Glutamatergic neuron (in vitro differentiated cells): ENCODE results near the gene CNOT3. TPM values are rescaled to one million over a fixed set of nuclear protein-coding genes. Genes with fewer than 3 reads are reported as not detected.
A peak's percentile ranks its signal among the peaks of the same experiment; 100 is the strongest.
"Not testable (repeated sequence)": the region's sequence is repeated elsewhere in the genome, so short reads cannot be mapped to it uniquely, and the experiment has no call there.

Experiments used
- DNase-seq: peaks from one replicate; pipeline ENCODE4 v3.0.0; 2022
- H3K27ac Mint-ChIP-seq: one replicate; pipeline ENCODE4 v1.8.0; 2020; ENCODE audit warnings: mild to moderate bottlenecking, mixed read lengths, inconsistent platforms; ENCODE audit not compliant: unreplicated experiment
- H3K27me3 Mint-ChIP-seq: one replicate; pipeline ENCODE4 v1.8.0; 2020; ENCODE audit warnings: mild to moderate bottlenecking, moderate library complexity, mixed read lengths, inconsistent platforms; ENCODE audit not compliant: unreplicated experiment
- H3K36me3 Mint-ChIP-seq: one replicate; pipeline ENCODE4 v1.8.0; 2020; ENCODE audit warnings: mild to moderate bottlenecking, mixed read lengths, inconsistent platforms; ENCODE audit not compliant: unreplicated experiment
- H3K4me1 Mint-ChIP-seq: one replicate; pipeline ENCODE4 v1.8.0; 2020; ENCODE audit warnings: mild to moderate bottlenecking, low read depth, mixed read lengths, inconsistent platforms; ENCODE audit not compliant: unreplicated experiment
- H3K4me3 Mint-ChIP-seq: one replicate; pipeline ENCODE4 v1.8.0; 2020; ENCODE audit warnings: mild to moderate bottlenecking, mixed read lengths, inconsistent platforms; ENCODE audit not compliant: unreplicated experiment
- H3K9me3 Mint-ChIP-seq: one replicate; pipeline ENCODE4 v1.8.0; 2020; ENCODE audit warnings: mild to moderate bottlenecking, moderate library complexity, mixed read lengths, inconsistent platforms; ENCODE audit not compliant: unreplicated experiment
- total RNA-seq: library from RNA; stranded (reverse); fragmentation: NEBNext Ultra II Directional; extraction: Animal tissue kit (Norgen Biotek cat#: 25700); gene quantifications from one replicate; pipeline ENCODE4 v1.2.1, GENCODE V29; 2021; ENCODE audit not compliant: unreplicated experiment
- TF ChIP-seq, protein P1 (sequence below): fragments of 200-600 bp; sonication (generic); IDR thresholded peaks from one replicate; pipeline ENCODE4 v1.5.0; 2021; ENCODE audit not compliant: partially characterized antibody, unreplicated experiment

Gene CNOT3
- total RNA-seq, 1 donor from 2014 or later, result 56.9 TPM

- no peak for DNase-seq
- H3K27ac Mint-ChIP-seq, result no peak overlapping the region
- TF ChIP-seq, protein P1, sequence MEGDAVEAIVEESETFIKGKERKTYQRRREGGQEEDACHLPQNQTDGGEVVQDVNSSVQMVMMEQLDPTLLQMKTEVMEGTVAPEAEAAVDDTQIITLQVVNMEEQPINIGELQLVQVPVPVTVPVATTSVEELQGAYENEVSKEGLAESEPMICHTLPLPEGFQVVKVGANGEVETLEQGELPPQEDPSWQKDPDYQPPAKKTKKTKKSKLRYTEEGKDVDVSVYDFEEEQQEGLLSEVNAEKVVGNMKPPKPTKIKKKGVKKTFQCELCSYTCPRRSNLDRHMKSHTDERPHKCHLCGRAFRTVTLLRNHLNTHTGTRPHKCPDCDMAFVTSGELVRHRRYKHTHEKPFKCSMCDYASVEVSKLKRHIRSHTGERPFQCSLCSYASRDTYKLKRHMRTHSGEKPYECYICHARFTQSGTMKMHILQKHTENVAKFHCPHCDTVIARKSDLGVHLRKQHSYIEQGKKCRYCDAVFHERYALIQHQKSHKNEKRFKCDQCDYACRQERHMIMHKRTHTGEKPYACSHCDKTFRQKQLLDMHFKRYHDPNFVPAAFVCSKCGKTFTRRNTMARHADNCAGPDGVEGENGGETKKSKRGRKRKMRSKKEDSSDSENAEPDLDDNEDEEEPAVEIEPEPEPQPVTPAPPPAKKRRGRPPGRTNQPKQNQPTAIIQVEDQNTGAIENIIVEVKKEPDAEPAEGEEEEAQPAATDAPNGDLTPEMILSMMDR, result no peak
- no peak overlapping the region for H3K4me3 Mint-ChIP-seq
- H3K4me1 Mint-ChIP-seq, result peaks cover 2% of the 10 kb centered on the region
- peaks cover 12% of the 10 kb centered on the region for H3K27me3 Mint-ChIP-seq
- H3K9me3 Mint-ChIP-seq, result peaks cover 4% of the 10 kb centered on the region
- H3K36me3 Mint-ChIP-seq, result no peaks in the 10 kb centered on the region
Measured at GRCh38 chr19:54099190-54099902, 38.2 kb upstream of the CNOT3 start.

GRCh38 chr19:54099903-54100255 is 37.7 kb upstream of the CNOT3 start:
- not testable (repeated sequence) for H3K27ac Mint-ChIP-seq, H3K36me3 Mint-ChIP-seq, H3K4me3 Mint-ChIP-seq, H3K9me3 Mint-ChIP-seq, H3K27me3 Mint-ChIP-seq, H3K4me1 Mint-ChIP-seq, DNase-seq

- no peak for DNase-seq
- TF ChIP-seq, protein P1, result no peak
Measured at GRCh38 chr19:54100561-54100960, 37.0 kb upstream of the CNOT3 start, which contains the start of gene OSCAR. Gene OSCAR, minus strand, starts transcription at chr19:54100803. Its CDS starts 11 bp downstream, at chr19:54100792.

GRCh38 chr19:54102421-54103169 is 35.0 kb upstream of the CNOT3 start, which contains the start of gene NDUFA3:
Gene NDUFA3, plus strand, starts transcription at chr19:54102855. Its CDS starts 24 bp downstream, at chr19:54102879.
- H3K27me3 Mint-ChIP-seq, result peaks cover 4% of the 10 kb centered on the region
- peaks cover 8% of the 10 kb centered on the region for H3K9me3 Mint-ChIP-seq
- H3K4me1 Mint-ChIP-seq, result peaks cover 2% of the 10 kb centered on the region
- H3K36me3 Mint-ChIP-seq, result no peaks in the 10 kb centered on the region
- peak within 1 kb of the TSS; percentile 93 for H3K27ac Mint-ChIP-seq
- DNase-seq, result peak; percentile 97
- TF ChIP-seq, protein P1, result no peak
- H3K4me3 Mint-ChIP-seq, result peak within 1 kb of the TSS; percentile 93

More at GRCh38 chr19:54100561-54100960, 37.0 kb upstream of the CNOT3 start, which contains the start of gene OSCAR:
- Mint-ChIP-seq H3K27ac (no peak within 1 kb of the TSS), H3K4me1 (peaks cover 2% of the 10 kb centered on the region), H3K36me3 (no peaks in the 10 kb centered on the region), H3K4me3 (peak within 1 kb of the TSS; percentile 70), H3K9me3 (peaks cover 4% of the 10 kb centered on the region), H3K27me3 (peaks cover 6% of the 10 kb centered on the region)

GRCh38 chr19:54104998-54105715 is 32.4 kb upstream of the CNOT3 start:
- peaks cover 4% of the 10 kb centered on the region for H3K27me3 Mint-ChIP-seq

More at GRCh38 chr19:54104998-54105715, 32.4 kb upstream of the CNOT3 start:
- Mint-ChIP-seq H3K4me1 (peaks cover 2% of the 10 kb centered on the region), H3K9me3 (peaks cover 6% of the 10 kb centered on the region), H3K36me3 (no peaks in the 10 kb centered on the region), H3K4me3 (peak overlapping the region; percentile 28), H3K27ac (no peak overlapping the region)
- DNase-seq, result no peak
- TF ChIP-seq, protein P1, result no peak
